Brain microvascular endothelial cell (primary cell): ENCODE results near the gene OR11G2.
"Not testable (repeated sequence)": the region's sequence is repeated elsewhere in the genome, so short reads cannot be mapped to it uniquely, and the experiment has no call there.

Experiments
- DNase-seq: peaks from one replicate; pipeline ENCODE4 v3.0.0-alpha.2; 2020
- H3K27ac ChIP-seq: fragments of 250-450 bp; sonication (Bioruptor Pico); 2 replicates; pipeline ENCODE4 v1.5.1; 2020; ENCODE audit warnings: mild to moderate bottlenecking, moderate library complexity
- H3K27me3 ChIP-seq: fragments of 250-450 bp; sonication (Bioruptor Pico); replicated peaks from 2 replicates; pipeline ENCODE4 v1.5.1; 2020; ENCODE audit warnings: mild to moderate bottlenecking
- H3K36me3 ChIP-seq: fragments of 250-450 bp; sonication (Bioruptor Pico); replicated peaks from 2 replicates; pipeline ENCODE4 v1.5.1; 2020; ENCODE audit warnings: mild to moderate bottlenecking
- H3K4me3 ChIP-seq: 2 replicates; pipeline ENCODE4 v1.5.1; 2011; ENCODE audit warnings: low read depth, mild to moderate bottlenecking, control low read depth, low read length, moderate library complexity
- in situ Hi-C: cut with HindIII; loops from 2 replicates; pipeline ENCODE4 v1.10.0; 2017; ENCODE audit warnings: low sequenced_read_pairs, low pct_ligation_motif_present
- TF ChIP-seq, protein P1 (sequence below): IDR thresholded peaks from 2 replicates; pipeline ENCODE4 v1.5.1; 2011; ENCODE audit warnings: low read depth, mild to moderate bottlenecking, moderate library complexity, low read length, control low read depth, inconsistent platforms; ENCODE audit errors: missing control alignments

The OR11G2 gene

DNA sequence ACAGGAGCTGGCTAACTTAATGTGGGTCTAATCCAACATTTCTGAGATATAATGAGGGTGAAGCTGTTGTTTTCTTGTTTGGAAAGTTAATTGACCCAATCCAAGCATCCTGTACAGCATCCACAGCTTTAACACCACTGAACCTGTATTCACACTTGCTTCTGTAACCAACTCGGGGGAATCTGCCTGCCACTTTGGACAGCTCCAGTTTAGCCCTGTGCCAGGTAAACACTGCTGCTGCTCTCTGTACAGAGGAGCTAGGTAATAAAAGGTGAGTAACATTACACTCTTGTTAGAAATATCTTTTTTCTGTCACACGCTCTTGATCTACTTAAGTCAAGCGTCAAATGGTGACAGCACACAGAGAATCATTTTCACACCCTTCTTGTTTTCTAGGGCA lies 700 bp downstream of the OR11G2 start:
- H3K4me3 ChIP-seq: no peak overlapping the region
- H3K27ac ChIP-seq: no peak overlapping the region
- no peak for DNase-seq
- TF ChIP-seq, protein P1, sequence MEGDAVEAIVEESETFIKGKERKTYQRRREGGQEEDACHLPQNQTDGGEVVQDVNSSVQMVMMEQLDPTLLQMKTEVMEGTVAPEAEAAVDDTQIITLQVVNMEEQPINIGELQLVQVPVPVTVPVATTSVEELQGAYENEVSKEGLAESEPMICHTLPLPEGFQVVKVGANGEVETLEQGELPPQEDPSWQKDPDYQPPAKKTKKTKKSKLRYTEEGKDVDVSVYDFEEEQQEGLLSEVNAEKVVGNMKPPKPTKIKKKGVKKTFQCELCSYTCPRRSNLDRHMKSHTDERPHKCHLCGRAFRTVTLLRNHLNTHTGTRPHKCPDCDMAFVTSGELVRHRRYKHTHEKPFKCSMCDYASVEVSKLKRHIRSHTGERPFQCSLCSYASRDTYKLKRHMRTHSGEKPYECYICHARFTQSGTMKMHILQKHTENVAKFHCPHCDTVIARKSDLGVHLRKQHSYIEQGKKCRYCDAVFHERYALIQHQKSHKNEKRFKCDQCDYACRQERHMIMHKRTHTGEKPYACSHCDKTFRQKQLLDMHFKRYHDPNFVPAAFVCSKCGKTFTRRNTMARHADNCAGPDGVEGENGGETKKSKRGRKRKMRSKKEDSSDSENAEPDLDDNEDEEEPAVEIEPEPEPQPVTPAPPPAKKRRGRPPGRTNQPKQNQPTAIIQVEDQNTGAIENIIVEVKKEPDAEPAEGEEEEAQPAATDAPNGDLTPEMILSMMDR: no peak
- in situ Hi-C loops: no loop called here
- no peaks in the 10 kb centered on the region for H3K36me3 ChIP-seq
- no peaks in the 10 kb centered on the region for H3K27me3 ChIP-seq

GRCh38 chr14:20194101-20194500 lies 3.4 kb downstream of the OR11G2 start:
- no peak for DNase-seq
- TF ChIP-seq, protein P1: no peak
- in situ Hi-C loops: no loop called here
- no peak overlapping the region for H3K27ac ChIP-seq
- no peak overlapping the region for H3K4me3 ChIP-seq
- no peaks in the 10 kb centered on the region for H3K27me3 ChIP-seq
- H3K36me3 ChIP-seq: no peaks in the 10 kb centered on the region

GRCh38 chr14:20195170-20195569 lies 4.5 kb downstream of the OR11G2 start:
- H3K36me3 ChIP-seq, DNase-seq, in situ Hi-C loops, H3K27me3 ChIP-seq, H3K27ac ChIP-seq, H3K4me3 ChIP-seq: not testable (repeated sequence)

DNA sequence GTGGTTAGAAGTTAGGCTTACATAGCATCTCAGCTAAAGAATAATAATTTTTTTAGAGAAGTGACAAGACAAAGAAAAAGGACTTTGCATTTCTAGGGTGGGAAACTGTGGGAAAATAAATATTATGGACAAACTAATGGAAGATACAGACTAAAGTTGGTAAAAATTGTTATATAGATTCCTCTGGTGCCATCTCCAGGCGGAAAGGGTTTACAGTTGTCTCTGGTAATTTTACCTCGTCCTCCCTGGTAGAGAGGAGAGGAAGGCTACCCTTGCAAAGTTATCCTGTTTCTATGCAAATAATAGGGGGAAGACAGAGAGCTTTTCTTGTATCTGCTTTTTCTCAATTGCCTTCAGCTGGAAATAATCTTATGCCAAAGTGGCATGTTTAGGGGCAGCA lies 5.2 kb downstream of the OR11G2 start:
- H3K36me3 ChIP-seq: no peaks in the 10 kb centered on the region
- in situ Hi-C loops: no loop called here
- TF ChIP-seq, protein P1: no peak

DNA sequence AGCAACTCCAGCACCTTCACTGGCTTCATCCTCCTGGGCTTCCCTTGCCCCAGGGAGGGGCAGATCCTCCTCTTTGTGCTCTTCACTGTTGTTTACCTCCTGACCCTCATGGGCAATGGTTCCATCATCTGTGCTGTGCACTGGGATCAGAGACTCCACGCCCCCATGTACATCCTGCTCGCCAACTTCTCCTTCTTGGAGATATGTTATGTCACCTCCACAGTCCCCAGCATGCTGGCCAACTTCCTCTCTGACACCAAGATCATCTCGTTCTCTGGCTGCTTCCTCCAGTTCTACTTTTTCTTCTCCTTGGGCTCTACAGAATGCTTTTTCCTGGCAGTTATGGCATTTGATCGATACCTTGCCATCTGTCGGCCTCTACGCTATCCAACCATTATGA lies 6.8 kb downstream of the OR11G2 start:
- in situ Hi-C loops: no loop called here
- H3K36me3 ChIP-seq: no peaks in the 10 kb centered on the region
- no peak overlapping the region for H3K4me3 ChIP-seq
- H3K27ac ChIP-seq: no peak overlapping the region
- TF ChIP-seq, protein P1: no peak
- no peak for DNase-seq
- H3K27me3 ChIP-seq: no peaks in the 10 kb centered on the region

More for the DNA sequence above, 5.2 kb downstream of the OR11G2 start:
- Histone ChIP-seq H3K27ac (no peak overlapping the region), H3K4me3 (no peak overlapping the region), H3K27me3 (no peaks in the 10 kb centered on the region)
- no peak for DNase-seq

- TF ChIP-seq, protein P1: no peak
- Histone ChIP-seq H3K4me3 (no peak overlapping the region), H3K27me3 (no peaks in the 10 kb centered on the region), H3K36me3 (no peaks in the 10 kb centered on the region), H3K27ac (no peak overlapping the region)
- no peak for DNase-seq
- in situ Hi-C loops: no loop called here
Measured at GRCh38 chr14:20198991-20199390, 8.3 kb downstream of the OR11G2 start.

GRCh38 chr14:20204721-20205120 lies 14.0 kb downstream of the OR11G2 start:
- DNase-seq: no peak
- H3K27ac ChIP-seq: no peak overlapping the region
- no peaks in the 10 kb centered on the region for H3K36me3 ChIP-seq
- in situ Hi-C loops: no loop called here
- TF ChIP-seq, protein P1: no peak
- no peak overlapping the region for H3K4me3 ChIP-seq
- H3K27me3 ChIP-seq: no peaks in the 10 kb centered on the region
